GM11168 (cell line): ENCODE results near the gene FAM168A.

Experiments used
- in situ Hi-C: fragments of 300-500 bp; cut with MboI; formaldehyde crosslinking; loops from one replicate; pipeline ENCODE4 v1.12.0; 2022; ENCODE audit warnings: low sequenced_read_pairs; ENCODE audit not compliant: unreplicated experiment

FAM168A gene

GRCh38 chr11:73528013-73528412, 69.9 kb downstream of the FAM168A start:
- in situ Hi-C loops = no loop called here

GRCh38 chr11:73525611-73526010, 72.3 kb downstream of the FAM168A start:
- in situ Hi-C loops = no loop called here

- in situ Hi-C loops = no loop called here
Measured at GRCh38 chr11:73524774-73525173, 73.1 kb downstream of the FAM168A start.

- in situ Hi-C loops = no loop called here
Measured at GRCh38 chr11:73521621-73522020, 76.3 kb downstream of the FAM168A start.

- in situ Hi-C loops = no loop called here
Measured at GRCh38 chr11:73520353-73521061, 77.4 kb downstream of the FAM168A start.

- in situ Hi-C loops = no loop called here
Measured at GRCh38 chr11:73519266-73519665, 78.6 kb downstream of the FAM168A start.

GRCh38 chr11:73518195-73518594, 79.7 kb downstream of the FAM168A start:
- in situ Hi-C loops = no loop called here

GRCh38 chr11:73516080-73516479, 81.8 kb downstream of the FAM168A start:
- in situ Hi-C loops = no loop called here

GRCh38 chr11:73513707-73514106, 84.2 kb downstream of the FAM168A start:
- in situ Hi-C loops = no loop called here

GRCh38 chr11:73510877-73511276, 87.0 kb downstream of the FAM168A start:
- in situ Hi-C loops = no loop called here

GRCh38 chr11:73510106-73510505, 87.8 kb downstream of the FAM168A start:
- in situ Hi-C loops = no loop called here

- in situ Hi-C loops = no loop called here
Measured at GRCh38 chr11:73509188-73509587, 88.7 kb downstream of the FAM168A start.

- in situ Hi-C loops = no loop called here
Measured at GRCh38 chr11:73508243-73509176, 89.4 kb downstream of the FAM168A start.

- in situ Hi-C loops = no loop called here
Measured at GRCh38 chr11:73507086-73507485, 90.8 kb downstream of the FAM168A start.

GRCh38 chr11:73506038-73506437, 91.9 kb downstream of the FAM168A start:
- in situ Hi-C loops = no loop called here

GRCh38 chr11:73498343-73498742, 99.6 kb downstream of the FAM168A start:
- in situ Hi-C loops = no loop called here

- in situ Hi-C loops = no loop called here
Measured at GRCh38 chr11:73496134-73496533, 101.8 kb downstream of the FAM168A start.

GRCh38 chr11:73495731-73496130, 102.2 kb downstream of the FAM168A start:
- in situ Hi-C loops = no loop called here

- in situ Hi-C loops = no loop called here
Measured at GRCh38 chr11:73493956-73494598, 103.8 kb downstream of the FAM168A start.

GRCh38 chr11:73481626-73482025, 116.3 kb downstream of the FAM168A start:
- in situ Hi-C loops = no loop called here

- in situ Hi-C loops = no loop called here
Measured at GRCh38 chr11:73480677-73481076, 117.2 kb downstream of the FAM168A start.
